Gastroesophageal sphincter (tissue), 4 donors: ENCODE data around the gene EPM2AIP1. TPM values are rescaled to one million over a fixed set of nuclear protein-coding genes. Genes with fewer than 3 reads are reported as not detected.
"Not testable (repeated sequence)": the region's sequence is repeated elsewhere in the genome, so short reads cannot be mapped to it uniquely, and the experiment has no call there.

ENCODE experiments used
- ATAC-seq: fragments of 150-250 bp; one replicate; pipeline ENCODE4 v1.9.1; 2016; ENCODE audit warnings: mild to moderate bottlenecking, moderate library complexity
- H3K27ac ChIP-seq, 4 donors: fragments of 200-600 bp; sonication (generic) in 3 of 4; 1 replicate in 3 of 4; 2 replicates in 1 of 4; pipeline ENCODE4 v1.5.1; 2016 to 2019
- H3K27me3 ChIP-seq: fragments of 200-600 bp; sonication (generic); one replicate; pipeline ENCODE4 v1.5.1; 2019
- H3K36me3 ChIP-seq, 2 donors: fragments of 200-600 bp; sonication (generic); one replicate each; pipeline ENCODE4 v1.5.1; 2019; ENCODE audit warnings: control low read depth in 1 of 2
- H3K4me1 ChIP-seq, 3 donors: fragments of 200-600 bp; sonication (generic); 1 replicate in 2 of 3; 2 replicates in 1 of 3; pipeline ENCODE4 v1.5.1; 2016 to 2019; ENCODE audit warnings: control low read depth in 2 of 3
- H3K4me3 ChIP-seq, 2 donors: fragments of 200-600 bp; sonication (generic); one replicate each; pipeline ENCODE4 v1.5.1; 2019; ENCODE audit warnings: mild to moderate bottlenecking in 1 of 2, moderate library complexity in 1 of 2
- H3K9me3 ChIP-seq, 3 donors: fragments of 200-600 bp; sonication (generic); one replicate each; pipeline ENCODE4 v1.5.1; 2017 to 2019; ENCODE audit warnings: control low read depth in 2 of 3
- CTCF ChIP-seq, 4 experiments: fragments of 200-600 bp in 2 of 4; fragments of 450-650 bp in 2 of 4; sonication (generic) in 1 of 4; IDR thresholded peaks; one replicate each; pipeline ENCODE4 v1.5.1; 2017 to 2019; ENCODE audit warnings: antibody characterized with exemption in 4 of 4, mild to moderate bottlenecking in 2 of 4, moderate library complexity in 2 of 4
- EP300 ChIP-seq: sonication (generic); formaldehyde crosslinking; IDR thresholded peaks from one replicate; pipeline ENCODE4 v1.6.1; 2017; ENCODE audit warnings: antibody characterized with exemption, mild to moderate bottlenecking
- POLR2A ChIP-seq, 2 donors: fragments of 450-650 bp; IDR thresholded peaks; one replicate each; pipeline ENCODE4 v1.6.1; 2017; ENCODE audit warnings: antibody characterized with exemption in 2 of 2, mild to moderate bottlenecking in 2 of 2, moderate library complexity in 1 of 2
- POLR2AphosphoS5 ChIP-seq: sonication (generic); formaldehyde crosslinking; IDR thresholded peaks from one replicate; pipeline ENCODE4 v1.6.1; 2017; ENCODE audit warnings: antibody characterized with exemption
- WGBS, 2 donors: methylation state at CpG; one replicate each; pipeline ENCODE4 v1.1.5; 2018; ENCODE audit warnings: low coverage in 1 of 2; 5-methylcytosine and 5-hydroxymethylcytosine counted together
- total RNA-seq, 4 donors: library from RNA; depleted of rRNA; stranded (reverse); fragments of >200 nt; gene quantifications; one replicate each; pipeline ENCODE4 v1.1.0, GENCODE V29; 2016

The EPM2AIP1 gene
- total RNA-seq, 4 donors from 2014 or later = 7.6 to 20.2 (median 13.5) TPM

- no peaks in the 10 kb centered on the region for H3K36me3 ChIP-seq
- TF ChIP-seq EP300 (no peak), POLR2A (IDR thresholded peaks at IDR 0.05) (no peak), CTCF (IDR thresholded peaks at IDR 0.05) (no peak), POLR2AphosphoS5 (no peak)
- 83% methylated on average over 1 of the region's 1 CpG; no CpG with 5 or more reads in 1 of the 2 donors for WGBS, 2 donors
- no peak overlapping the region for H3K4me3 ChIP-seq
- H3K27ac ChIP-seq = no peak overlapping the region
- no peaks in the 10 kb centered on the region for H3K9me3 ChIP-seq
- H3K27me3 ChIP-seq = no peaks in the 10 kb centered on the region
- peaks cover 0 to 10% (median 0%) of the 10 kb centered on the region in 3 donors for H3K4me1 ChIP-seq
- ATAC-seq = no peak
Measured at GRCh38 chr3:36957063-36957462, 35.9 kb downstream of the EPM2AIP1 start.

- Histone ChIP-seq H3K4me3 (no peak overlapping the region), H3K9me3 (no peaks in the 10 kb centered on the region), H3K27me3 (no peaks in the 10 kb centered on the region), H3K27ac (no peak overlapping the region), H3K4me1 (peaks cover 0 to 10% (median 0%) of the 10 kb centered on the region in 3 donors), H3K36me3 (no peaks in the 10 kb centered on the region)
- WGBS, 2 donors = 71 to 84% methylated on average over 1 to 3 of the region's 3 CpGs
- TF ChIP-seq CTCF (IDR thresholded peaks at IDR 0.05) (no peak), EP300 (no peak), POLR2AphosphoS5 (no peak), POLR2A (IDR thresholded peaks at IDR 0.05) (no peak)
- no peak for ATAC-seq
Measured at GRCh38 chr3:36956155-36956554, 36.8 kb downstream of the EPM2AIP1 start.

- no peak for ATAC-seq
- Histone ChIP-seq H3K4me3 (no peak overlapping the region), H3K9me3 (no peaks in the 10 kb centered on the region)
Measured at GRCh38 chr3:36954452-36955134, 38.3 kb downstream of the EPM2AIP1 start.

GRCh38 chr3:36947814-36948213 is 45.1 kb downstream of the EPM2AIP1 start:
- not testable (repeated sequence) for H3K27ac ChIP-seq, H3K4me3 ChIP-seq, H3K27me3 ChIP-seq, ATAC-seq, H3K36me3 ChIP-seq
- 80 to 92% methylated on average over 1 to 2 of the region's 5 CpGs for WGBS, 2 donors
- Histone ChIP-seq H3K4me1 (peaks cover 0 to 26% (median 3%) of the 10 kb centered on the region in 3 donors), H3K9me3 (peaks cover 0 to 20% (median 3%) of the 10 kb centered on the region in 3 donors)

More at GRCh38 chr3:36954452-36955134, 38.3 kb downstream of the EPM2AIP1 start:
- Histone ChIP-seq H3K4me1 (peaks cover 0 to 10% (median 0%) of the 10 kb centered on the region in 3 donors), H3K36me3 (no peaks in the 10 kb centered on the region), H3K27ac (no peak overlapping the region), H3K27me3 (no peaks in the 10 kb centered on the region)
- TF ChIP-seq POLR2AphosphoS5 (no peak), CTCF (IDR thresholded peaks at IDR 0.05) (no peak), EP300 (no peak), POLR2A (IDR thresholded peaks at IDR 0.05) (no peak)

GRCh38 chr3:36945333-36945980 is 47.5 kb downstream of the EPM2AIP1 start:
- H3K27me3 ChIP-seq = no peaks in the 10 kb centered on the region
- peak overlapping the region; percentile 81 to 87 for H3K4me3 ChIP-seq
- peak overlapping the region in 2 of 4 donors; percentile 74 to 80 for H3K27ac ChIP-seq
- H3K4me1 ChIP-seq = peaks cover 0 to 42% (median 3%) of the 10 kb centered on the region in 3 donors
- TF ChIP-seq CTCF (IDR thresholded peaks at IDR 0.05) = no peak
- no peak for TF ChIP-seq POLR2AphosphoS5
- no peak for TF ChIP-seq POLR2A (IDR thresholded peaks at IDR 0.05)
- no peak for TF ChIP-seq EP300
- no peak for ATAC-seq
- WGBS, 2 donors = 28 to 96% methylated on average over 6 to 7 of the region's 28 CpGs
- no peaks in the 10 kb centered on the region for H3K36me3 ChIP-seq
- peaks cover 0 to 20% (median 3%) of the 10 kb centered on the region in 3 donors for H3K9me3 ChIP-seq
